ENCODE measurements around the gene ACLY.
"Not testable (repeated sequence)": the region's sequence is repeated elsewhere in the genome, so short reads cannot be mapped to it uniquely, and the experiment has no call there.

The ACLY gene

DNA sequence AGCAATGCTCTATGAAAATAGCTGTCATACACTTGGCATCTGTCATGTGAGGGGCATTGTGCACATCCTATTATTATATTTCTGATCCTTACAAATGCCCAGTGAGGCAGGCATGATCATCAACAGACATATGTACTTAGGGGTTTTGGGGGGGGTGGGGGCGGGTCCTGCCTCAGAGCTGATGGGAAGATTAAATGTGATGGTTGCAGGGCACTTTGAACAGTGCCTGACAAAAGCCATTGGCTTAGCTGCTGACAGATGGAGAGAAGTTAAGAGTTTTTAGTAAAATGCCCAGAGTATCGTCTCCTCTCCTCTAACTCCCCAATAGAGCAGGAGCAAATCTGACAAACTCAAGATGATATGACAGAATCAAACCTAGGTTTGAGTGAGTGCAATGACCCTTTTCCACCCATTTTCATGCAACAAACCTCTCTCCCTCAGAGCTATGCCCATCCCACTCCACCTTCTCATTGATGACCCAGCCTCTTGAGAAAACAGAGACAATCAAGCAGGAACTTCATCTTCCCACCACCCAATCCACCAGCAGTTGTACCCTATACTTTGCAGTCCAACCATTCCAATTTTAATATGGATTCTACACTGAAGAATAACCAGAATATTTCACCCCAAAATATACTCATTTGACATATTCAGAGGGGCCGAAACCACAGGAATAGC is 58.4 kb downstream of the ACLY start:
- intact Hi-C loops (cut with DNase I): loop anchor here (10.0 kb wide), 1 partner anchor 54 kb away; the partner anchor contains the start of gene ACLY

DNA sequence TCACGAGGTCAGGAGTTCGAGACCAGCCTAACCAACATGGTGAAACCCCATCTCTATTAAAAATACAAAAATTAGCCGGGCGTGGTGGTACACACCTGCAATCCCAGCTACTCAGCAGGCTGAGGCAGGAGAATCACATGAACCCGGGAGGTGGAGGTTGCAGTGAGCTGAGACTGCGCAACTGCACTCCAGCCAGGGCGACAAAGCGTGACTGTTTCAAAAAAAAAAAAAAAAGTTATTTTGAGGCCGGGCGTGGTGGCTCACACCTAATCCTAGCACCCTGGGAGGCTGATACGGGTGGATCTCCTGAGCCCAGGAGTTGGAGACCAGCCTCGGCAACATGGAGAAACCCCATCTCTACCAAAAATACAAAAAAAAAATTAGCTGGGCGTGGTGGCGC is 67.4 kb downstream of the ACLY start:
- intact Hi-C loops (cut with DNase I); DNase-seq: not testable (repeated sequence)

More for the DNA sequence above, 58.4 kb downstream of the ACLY start:
- DNase-seq: no peak

DNA sequence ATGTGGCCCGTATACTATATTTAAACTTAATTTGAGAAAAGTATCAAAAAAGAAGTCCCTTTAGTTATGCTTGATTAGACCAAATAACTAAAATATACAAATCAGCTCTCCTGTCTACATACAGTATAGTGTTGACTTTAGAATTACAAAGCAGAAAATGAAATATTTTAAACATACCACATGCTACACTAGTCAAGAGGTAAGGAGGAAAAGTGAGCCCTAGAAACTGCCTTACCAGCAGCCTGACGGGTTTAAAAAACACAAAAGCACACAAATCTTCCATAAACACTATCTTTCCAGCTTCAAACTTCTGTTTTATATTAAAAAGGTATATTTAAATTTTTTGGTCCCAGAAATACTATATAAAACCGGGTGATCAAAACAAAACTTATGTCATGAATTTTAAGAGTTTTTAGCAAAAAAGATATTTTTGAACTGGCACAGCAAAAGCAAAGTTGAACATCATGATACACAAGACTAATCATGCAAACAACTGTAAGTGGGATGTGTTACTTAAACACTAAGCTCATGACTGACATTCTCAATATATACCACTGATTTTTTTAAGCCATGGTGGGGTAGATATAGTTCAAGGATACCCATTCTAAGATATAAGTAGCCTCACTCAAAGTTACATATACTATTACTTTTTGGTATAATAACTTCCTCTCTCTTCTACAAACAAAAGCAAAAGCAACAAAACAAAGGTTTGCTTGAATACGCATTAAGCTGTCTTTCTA is 69.3 kb downstream of the ACLY start:
- no peak for DNase-seq

DNA sequence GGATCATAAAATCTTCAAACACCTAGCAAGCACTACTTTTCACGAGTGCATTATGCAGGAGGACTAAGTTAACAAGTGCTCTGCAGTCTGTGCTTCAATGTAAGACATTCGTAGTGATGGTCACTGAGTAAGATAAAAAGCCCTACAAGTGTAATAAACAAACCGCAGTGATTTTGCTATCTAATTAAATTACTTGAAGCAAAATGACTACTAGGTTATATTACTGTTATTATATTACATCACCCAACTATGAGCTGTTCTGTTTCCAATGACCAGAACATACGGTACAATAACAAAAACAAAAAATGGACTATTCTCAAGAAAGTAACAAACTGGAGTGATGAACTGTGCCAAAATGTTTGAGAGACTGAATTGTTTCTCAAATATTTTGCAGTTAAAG is 70.0 kb downstream of the ACLY start:
- intact Hi-C loops (cut with DNase I): no loop called here
- DNase-seq: no peak

More for the DNA sequence above, 69.3 kb downstream of the ACLY start:
- intact Hi-C loops (cut with DNase I): no loop called here

DNA sequence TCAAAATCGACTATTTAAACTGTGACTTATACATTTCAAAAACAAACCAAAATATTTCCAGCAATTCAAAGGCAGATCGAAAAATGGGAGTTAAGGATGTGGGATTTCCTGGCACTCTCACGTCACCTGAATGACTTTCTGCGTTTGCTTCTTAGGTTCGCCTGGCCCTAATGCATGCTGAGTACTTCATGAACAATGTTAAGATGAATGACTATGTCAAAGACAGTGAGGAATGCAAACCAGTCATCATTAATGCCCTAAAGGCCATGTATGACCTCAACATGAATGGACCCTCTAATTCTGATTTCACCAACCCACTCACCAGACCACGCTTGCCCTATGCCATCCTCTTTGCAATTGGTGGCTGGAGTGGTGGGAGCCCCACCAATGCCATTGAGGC is 73.8 kb downstream of the ACLY start:
- intact Hi-C loops (cut with DNase I): no loop called here
- DNase-seq: no peak

DNA sequence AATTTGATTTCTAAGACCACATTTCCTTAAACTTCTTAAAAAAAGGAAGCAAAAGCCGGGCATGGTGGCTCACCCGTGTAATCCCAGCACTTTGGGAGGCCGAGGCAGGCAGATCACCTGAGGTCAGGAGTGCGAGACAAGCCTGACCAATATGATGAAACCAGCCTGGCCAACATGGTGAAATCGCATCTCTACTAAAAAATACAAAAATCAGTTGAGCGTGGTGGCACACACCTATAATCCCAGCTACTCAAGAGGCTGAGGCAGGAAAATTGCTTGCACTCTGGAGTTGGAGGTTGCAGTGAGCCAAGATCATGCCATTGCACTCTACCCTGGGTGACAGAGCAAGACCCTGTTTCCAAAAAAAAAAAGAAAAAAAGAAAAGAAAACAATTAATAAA is 78.0 kb downstream of the ACLY start:
- intact Hi-C loops (cut with DNase I): not testable (repeated sequence)
- peak in 1 of 42 donors; percentile 1 for DNase-seq

DNA sequence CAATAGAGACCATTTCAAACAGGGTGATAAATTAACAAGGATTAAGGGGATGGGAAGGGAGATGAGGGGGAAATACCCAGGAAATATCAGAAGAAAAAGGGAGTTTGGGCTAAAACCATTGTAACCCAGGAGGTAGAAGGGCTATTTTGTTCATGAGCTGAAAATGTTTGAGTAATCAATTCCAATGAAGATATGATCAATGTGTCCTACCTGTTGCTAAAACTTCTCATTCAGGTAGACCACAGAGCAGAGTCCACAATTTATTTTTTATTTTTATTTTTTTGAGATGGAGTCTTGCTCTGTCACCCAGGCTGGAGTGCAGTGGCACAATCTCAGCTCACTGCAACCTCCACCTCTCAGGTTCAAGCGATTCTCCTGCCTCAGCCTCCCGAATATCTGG is 79.3 kb downstream of the ACLY start:
- intact Hi-C loops (cut with DNase I); DNase-seq: not testable (repeated sequence)

DNA sequence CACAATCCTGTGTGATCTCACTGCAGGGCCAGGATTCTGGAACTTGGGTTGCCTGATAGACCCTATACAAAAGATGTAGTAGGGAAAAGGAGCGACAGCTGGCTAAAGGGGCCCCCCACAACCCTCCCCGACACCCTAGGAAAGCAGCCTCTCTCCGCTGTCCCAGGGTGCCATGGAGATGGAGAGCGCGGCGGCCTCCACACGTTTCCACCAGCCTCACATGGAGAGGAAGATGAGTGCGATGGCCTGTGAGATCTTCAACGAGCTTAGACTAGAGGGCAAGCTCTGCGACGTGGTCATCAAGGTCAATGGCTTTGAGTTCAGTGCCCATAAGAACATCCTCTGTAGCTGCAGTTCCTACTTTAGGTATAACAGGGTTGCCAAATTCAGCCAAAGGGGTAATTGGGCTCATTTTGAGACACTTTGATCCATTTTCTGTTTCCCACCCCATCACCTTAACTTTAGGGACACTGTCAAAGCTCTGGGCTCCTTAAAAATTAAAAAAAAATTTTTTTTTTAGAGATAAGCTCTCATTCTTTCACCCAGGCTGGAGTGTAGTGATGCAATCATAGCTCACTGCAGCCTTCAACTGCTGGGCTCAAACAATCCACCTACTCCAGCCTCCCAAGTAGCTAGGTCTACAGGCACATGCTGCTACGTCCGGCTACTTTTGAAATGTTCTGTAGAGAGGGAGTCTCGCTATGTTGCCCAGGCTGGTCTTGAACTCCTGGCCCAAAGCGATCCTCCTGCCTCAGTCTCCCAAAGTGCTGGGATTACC is 80.8 kb downstream of the ACLY start, which contains the start of gene KLHL10:
Gene KLHL10, plus strand, starts transcription at position 65 of the 778 bp plus-strand sequence. Its CDS starts 108 bp downstream, at position 173.
- peak in 1 of 42 donors; percentile 2 for DNase-seq
- intact Hi-C loops (cut with DNase I): no loop called here

DNA sequence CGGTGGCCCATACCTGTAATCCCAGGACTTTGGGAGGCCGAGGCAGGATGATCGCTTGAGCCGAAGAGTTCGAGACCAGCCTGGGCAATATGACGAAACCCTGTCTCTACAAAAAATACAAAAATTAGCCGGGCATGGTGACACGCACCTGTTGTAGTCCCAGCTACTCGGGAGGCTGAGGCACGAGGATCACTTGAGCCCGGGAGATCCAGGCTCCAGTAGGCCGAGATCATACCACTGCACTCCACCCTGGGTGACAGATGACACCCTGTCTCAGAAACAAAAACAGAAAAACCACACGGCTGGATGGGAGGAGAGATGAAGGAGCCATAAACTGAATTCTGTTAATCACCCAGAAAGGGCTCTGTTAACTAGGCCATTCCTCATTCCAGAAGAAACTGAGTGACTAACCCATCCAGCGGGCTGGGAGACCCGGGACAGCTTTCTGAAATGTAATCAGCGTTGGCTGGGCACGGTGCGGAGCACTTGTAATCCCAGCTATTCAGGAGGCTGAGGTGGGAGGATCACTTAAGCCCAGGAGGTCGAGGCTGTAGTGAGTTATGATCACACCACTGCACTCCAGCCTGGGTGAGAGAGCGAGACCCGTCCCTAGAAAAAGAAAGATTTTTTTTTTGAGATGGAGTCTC is 82.1 kb downstream of the ACLY start:
- intact Hi-C loops (cut with DNase I): no loop called here
- DNase-seq: peak in 1 of 42 donors; percentile 24

DNA sequence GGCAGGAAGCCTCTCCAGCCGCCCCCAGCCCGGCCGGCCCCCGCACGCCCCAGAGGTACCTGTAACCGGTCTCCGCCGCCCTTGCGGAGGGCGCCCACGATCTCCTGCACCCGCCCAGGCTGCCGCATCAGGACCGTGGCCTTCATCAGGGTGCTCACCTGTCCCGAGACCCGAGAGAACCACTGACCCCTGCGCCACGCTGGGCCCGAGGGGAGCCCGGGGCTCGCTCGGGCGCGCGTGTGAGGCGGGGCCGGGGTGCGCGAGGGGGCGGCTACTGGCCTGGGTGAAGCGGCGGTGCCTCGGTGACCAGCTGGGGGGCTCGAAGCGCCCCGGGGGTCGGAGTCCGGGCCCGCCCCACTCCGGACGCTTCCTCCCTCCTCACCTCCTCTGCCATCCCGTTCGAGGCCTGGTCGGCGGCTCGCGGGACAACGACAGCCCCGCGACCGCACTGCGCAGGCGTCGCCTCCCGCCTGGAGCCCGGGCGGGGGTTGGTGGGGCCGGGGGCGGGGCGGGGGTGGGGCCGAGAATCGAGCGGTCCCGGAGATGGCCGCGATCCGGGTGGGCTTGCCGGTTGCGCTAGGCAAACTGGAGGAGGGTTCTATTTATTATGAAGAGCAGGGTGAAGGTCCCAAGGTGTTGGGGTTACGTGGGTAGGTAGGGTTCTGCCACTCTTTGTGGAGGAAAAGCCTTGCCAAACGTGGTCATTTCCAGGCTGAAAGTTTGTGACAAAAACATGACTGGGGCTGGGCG is 82.8 kb downstream of the ACLY start, which contains the start of gene NT5C3B:
Gene NT5C3B, minus strand, starts transcription at position 433 of the 750 bp plus-strand sequence. Its CDS starts 39 bp downstream, at position 394.
- intact Hi-C loops (cut with DNase I): no loop called here
- DNase-seq: peak in 40 of 42 donors; percentile 21 to 85 (median 68)

DNA sequence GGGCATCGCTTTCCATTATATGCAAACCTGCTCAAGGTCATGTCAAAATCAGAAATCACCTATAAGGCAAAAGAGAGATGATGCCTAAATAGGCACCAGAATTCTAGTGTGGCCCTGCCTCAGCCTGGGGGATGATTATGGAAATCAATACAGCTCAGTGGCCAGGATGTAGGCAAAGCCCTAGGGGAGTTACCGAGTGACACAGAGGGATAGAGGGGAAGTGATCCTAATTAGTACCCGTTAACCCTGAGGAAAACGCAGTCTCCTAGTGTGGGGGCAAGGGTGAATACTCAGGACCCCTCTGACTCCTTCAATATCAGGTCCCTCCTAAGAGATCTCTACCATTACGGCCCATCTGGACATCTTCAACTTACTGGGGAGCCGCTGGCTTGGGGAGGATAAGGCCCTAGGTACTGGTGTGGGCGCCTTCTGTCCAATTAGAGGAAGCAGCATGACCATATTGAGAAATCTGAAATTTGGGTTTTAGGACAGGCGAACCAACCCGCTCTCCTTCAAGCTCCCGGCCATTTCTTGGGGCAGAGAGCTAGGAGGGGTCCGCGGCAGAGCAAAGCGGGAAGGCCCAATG is 83.4 kb downstream of the ACLY start:
- intact Hi-C loops (cut with DNase I): no loop called here
- peak in 2 of 42 donors; percentile 13 to 17 for DNase-seq

DNA sequence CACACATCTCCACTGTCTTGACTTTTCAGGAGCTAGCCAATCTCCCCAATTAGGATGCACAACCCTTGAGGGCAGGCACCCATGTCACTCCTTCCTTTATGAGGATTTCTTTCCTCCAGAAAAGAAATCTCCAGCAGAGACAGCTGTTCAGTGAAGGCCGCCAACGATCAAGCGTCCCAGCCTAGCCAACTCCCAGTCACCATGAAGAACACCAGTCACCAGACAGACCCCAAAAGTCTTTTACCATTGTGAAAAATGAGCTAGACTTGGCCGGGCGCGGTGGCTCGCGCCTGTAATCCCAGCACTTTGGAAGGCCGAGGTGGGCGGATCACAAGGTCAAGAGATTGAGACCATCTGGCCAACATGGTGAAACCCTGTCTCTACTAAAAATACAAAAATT is 88.8 kb downstream of the ACLY start:
- intact Hi-C loops (cut with DNase I): not testable (repeated sequence)
- DNase-seq: peak in 2 of 42 donors; percentile 8 to 10

DNA sequence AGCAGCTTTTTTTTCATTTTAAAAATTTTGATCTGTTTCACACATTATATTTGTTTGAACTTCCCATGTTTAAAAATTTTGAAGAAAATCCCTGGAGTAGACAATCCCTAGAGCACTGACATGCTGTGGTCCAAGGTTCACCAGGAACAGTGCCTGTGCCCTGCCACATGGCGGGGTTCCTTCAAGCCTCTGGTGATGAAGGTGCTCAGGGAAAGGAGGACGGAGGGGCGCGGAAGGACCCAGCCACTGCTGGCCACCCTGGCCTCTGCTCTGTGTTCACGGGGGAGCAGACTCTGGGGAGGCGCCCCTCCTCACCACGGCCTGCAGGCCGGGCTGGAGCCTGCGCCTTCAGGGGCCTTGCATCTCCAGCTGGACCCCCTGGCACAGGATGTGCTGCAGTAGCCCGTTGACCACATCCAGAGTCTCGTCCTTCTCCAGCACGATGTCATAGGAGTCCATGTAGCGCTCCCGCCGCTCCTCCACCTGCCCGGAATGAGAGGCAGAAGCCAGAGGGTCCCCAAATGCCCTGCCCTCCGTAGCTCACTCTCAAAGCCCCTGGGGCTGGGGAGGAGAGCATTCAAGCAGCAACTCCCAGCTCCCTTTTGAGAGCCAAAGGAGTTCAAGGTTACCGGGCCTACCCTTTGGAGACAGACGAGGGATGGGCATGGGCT is 93.4 kb downstream of the ACLY start:
- DNase-seq: peak in 1 of 42 donors; percentile 18
- intact Hi-C loops (cut with DNase I): no loop called here

DNA sequence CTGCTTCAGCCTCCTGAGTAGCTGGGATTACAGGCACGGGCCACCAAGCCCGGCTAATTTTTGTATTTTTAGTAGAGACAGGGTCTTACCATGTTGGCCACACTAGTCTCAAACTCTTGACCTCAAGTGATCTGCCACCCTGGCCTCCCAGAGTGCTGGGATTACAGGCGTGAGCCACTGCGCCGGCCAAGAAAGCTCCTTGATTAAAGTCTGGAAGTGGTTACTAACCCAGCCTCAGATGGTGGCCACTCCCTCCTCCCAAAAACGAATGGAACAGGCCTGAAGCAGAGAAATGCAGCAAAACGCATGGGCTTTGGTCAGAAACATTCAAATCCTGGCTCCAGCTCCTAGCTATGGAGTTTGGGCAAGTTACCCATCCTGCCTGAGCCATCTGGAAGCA is 94.7 kb downstream of the ACLY start:
- DNase-seq: no peak
- intact Hi-C loops (cut with DNase I): no loop called here

DNA sequence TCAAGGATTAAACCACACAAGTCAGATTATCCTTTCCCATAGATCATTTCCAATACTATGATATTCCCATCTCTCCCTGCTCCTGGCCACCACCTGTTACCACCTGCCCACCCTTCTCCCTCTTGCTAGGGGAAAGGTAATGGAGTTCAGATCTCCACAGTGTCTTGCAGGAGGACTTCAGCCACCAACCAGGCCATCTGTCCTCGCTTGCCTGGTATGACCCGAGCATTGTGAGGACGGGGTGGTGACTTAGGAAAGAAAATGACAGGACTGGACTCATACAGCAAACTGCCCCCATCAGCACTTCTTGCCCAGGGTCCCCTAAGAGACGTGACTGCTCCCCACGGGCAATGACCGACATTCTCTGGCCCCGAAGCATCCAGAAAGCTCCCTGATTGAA is 95.2 kb downstream of the ACLY start:
- no peak for DNase-seq
- intact Hi-C loops (cut with DNase I): no loop called here

DNA sequence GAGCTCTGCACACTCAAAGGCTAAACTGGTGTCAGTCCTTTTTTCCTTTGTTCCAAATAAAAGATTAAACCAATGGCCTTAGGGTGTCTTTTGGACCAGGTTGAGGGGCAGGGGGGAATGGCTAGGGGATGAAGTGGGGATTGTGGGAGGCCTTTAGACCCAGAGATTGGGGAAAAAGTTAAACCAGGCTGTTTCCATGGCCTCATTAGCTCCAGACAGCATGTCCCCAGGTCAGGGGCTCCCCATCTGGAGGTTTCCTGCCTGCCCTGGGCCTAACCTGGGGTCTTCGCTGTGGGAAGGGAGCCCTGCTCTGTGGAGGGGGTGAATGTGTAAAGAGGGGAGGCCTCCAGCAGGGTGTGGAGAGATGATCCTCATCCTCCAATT is 95.6 kb downstream of the ACLY start:
- DNase-seq: no peak

More for the DNA sequence above, 95.6 kb downstream of the ACLY start:
- intact Hi-C loops (cut with DNase I): no loop called here

Measured in head of caudate nucleus (tissue), 42 donors.